ENCODE measurements around the gene PLCB1. TPM values are rescaled to one million over a fixed set of nuclear protein-coding genes. Genes with fewer than 3 reads are reported as not detected.

PLCB1 gene
- total RNA-seq, 1 donor, result 13.4 TPM

GRCh38 chr20:8213270-8213669 lies 81.2 kb downstream of the PLCB1 start:
- Histone ChIP-seq H3K4me1 (ENCODE audit: insufficient read depth, low read length) (no peaks in the 10 kb centered on the region), H3K79me2 (ENCODE audit: insufficient read depth, low read length) (no peaks in the 10 kb centered on the region), H3K4me3 (ENCODE audit: insufficient read depth, low read length) (no peak overlapping the region), H3K4me2 (ENCODE audit: insufficient read depth, low read length) (no peak overlapping the region), H4K20me1 (ENCODE audit: insufficient read depth, low read length) (no peaks in the 10 kb centered on the region), H3K9me3 (ENCODE audit: low read depth, low read length) (no peaks in the 10 kb centered on the region), H2AFZ (ENCODE audit: low read length) (no peak overlapping the region), H3K27ac (ENCODE audit: low read depth, low read length) (no peak overlapping the region), H3K36me3 (ENCODE audit: insufficient read depth, low read length) (no peaks in the 10 kb centered on the region), H3K27me3 (ENCODE audit: insufficient read depth, low read length) (no peaks in the 10 kb centered on the region)
- no peak for TF ChIP-seq CTCF (IDR thresholded peaks at IDR 0.05; ENCODE audit: extremely low read depth, low read depth, low read length)
- DNase-seq (ENCODE audit: insufficient read length, low spot score, missing footprints), result no peak

- no peak overlapping the region for H3K4me2 ChIP-seq (ENCODE audit: insufficient read depth, low read length)
- no peak for TF ChIP-seq CTCF (IDR thresholded peaks at IDR 0.05; ENCODE audit: extremely low read depth, low read depth, low read length)
- no peaks in the 10 kb centered on the region for H3K79me2 ChIP-seq (ENCODE audit: insufficient read depth, low read length)
- H3K36me3 ChIP-seq (ENCODE audit: insufficient read depth, low read length), result no peaks in the 10 kb centered on the region
- H3K4me3 ChIP-seq (ENCODE audit: insufficient read depth, low read length), result no peak overlapping the region
- H3K4me1 ChIP-seq (ENCODE audit: insufficient read depth, low read length), result peaks cover 3% of the 10 kb centered on the region
- no peak overlapping the region for H2AFZ ChIP-seq (ENCODE audit: low read length)
- DNase-seq (ENCODE audit: insufficient read length, low spot score, missing footprints), result no peak
- no peaks in the 10 kb centered on the region for H3K27me3 ChIP-seq (ENCODE audit: insufficient read depth, low read length)
- no peaks in the 10 kb centered on the region for H3K9me3 ChIP-seq (ENCODE audit: low read depth, low read length)
- no peak overlapping the region for H3K27ac ChIP-seq (ENCODE audit: low read depth, low read length)
- H4K20me1 ChIP-seq (ENCODE audit: insufficient read depth, low read length), result no peaks in the 10 kb centered on the region
Measured at GRCh38 chr20:8213831-8214587, 81.9 kb downstream of the PLCB1 start.

GRCh38 chr20:8215361-8215781 lies 83.3 kb downstream of the PLCB1 start:
- DNase-seq (ENCODE audit: insufficient read length, low spot score, missing footprints), result no peak

More at GRCh38 chr20:8215361-8215781, 83.3 kb downstream of the PLCB1 start:
- Histone ChIP-seq H3K4me3 (ENCODE audit: insufficient read depth, low read length) (no peak overlapping the region), H3K4me2 (ENCODE audit: insufficient read depth, low read length) (no peak overlapping the region), H3K79me2 (ENCODE audit: insufficient read depth, low read length) (no peaks in the 10 kb centered on the region), H3K27me3 (ENCODE audit: insufficient read depth, low read length) (no peaks in the 10 kb centered on the region), H2AFZ (ENCODE audit: low read length) (no peak overlapping the region), H3K36me3 (ENCODE audit: insufficient read depth, low read length) (no peaks in the 10 kb centered on the region), H3K27ac (ENCODE audit: low read depth, low read length) (no peak overlapping the region), H3K4me1 (ENCODE audit: insufficient read depth, low read length) (peaks cover 5% of the 10 kb centered on the region), H4K20me1 (ENCODE audit: insufficient read depth, low read length) (no peaks in the 10 kb centered on the region), H3K9me3 (ENCODE audit: low read depth, low read length) (no peaks in the 10 kb centered on the region)
- no peak for TF ChIP-seq CTCF (IDR thresholded peaks at IDR 0.05; ENCODE audit: extremely low read depth, low read depth, low read length)
